OCI-LY1 (cell line): ENCODE measurements around the gene ITPK1.

Experiments used
- H2AFZ ChIP-seq: fragments of 200-600 bp; sonication (generic), shearing (Covaris generic); 2 replicates; pipeline ENCODE4 v1.6.0; 2014; ENCODE audit warnings: antibody characterized with exemption, mild to moderate bottlenecking, low read length
- H3F3A ChIP-seq: fragments of 200-600 bp; sonication (generic), shearing (Covaris generic); 2 replicates; pipeline ENCODE4 v1.6.0; 2014; ENCODE audit warnings: mild to moderate bottlenecking, antibody characterized with exemption, low read length, moderate library complexity; ENCODE audit not compliant: insufficient read depth
- H3K27ac ChIP-seq: fragments of 200-600 bp; sonication (generic); 2 replicates; pipeline ENCODE4 v1.5.1; 2014; ENCODE audit warnings: low read length, mixed run types, mild to moderate bottlenecking, low read depth; ENCODE audit not compliant: poor library complexity, severe bottlenecking
- H3K27me3 ChIP-seq: fragments of 200-600 bp; sonication (generic); 2 replicates; pipeline ENCODE4 v1.6.0; 2014; ENCODE audit warnings: antibody characterized with exemption, mild to moderate bottlenecking, low read length, moderate library complexity; ENCODE audit not compliant: insufficient read depth
- H3K36me3 ChIP-seq: fragments of 200-600 bp; sonication (generic); 2 replicates; pipeline ENCODE4 v1.6.1; 2014; ENCODE audit warnings: mild to moderate bottlenecking, antibody characterized with exemption, low read length, moderate library complexity, mixed read lengths; ENCODE audit not compliant: insufficient read depth
- H3K4me1 ChIP-seq: fragments of 200-600 bp; sonication (generic); 2 replicates; pipeline ENCODE4 v1.5.1; 2014; ENCODE audit warnings: mild to moderate bottlenecking, low read length, moderate library complexity; ENCODE audit not compliant: insufficient read depth, severe bottlenecking
- H3K4me2 ChIP-seq: fragments of 200-600 bp; sonication (generic), shearing (Covaris generic); 2 replicates; pipeline ENCODE4 v1.6.1; 2014; ENCODE audit warnings: low read length
- H3K4me3 ChIP-seq: fragments of 200-600 bp; sonication (generic); 2 replicates; pipeline ENCODE4 v1.5.1; 2014; ENCODE audit warnings: low read length, low read depth, mild to moderate bottlenecking, mixed read lengths; ENCODE audit not compliant: poor library complexity, severe bottlenecking
- H3K79me2 ChIP-seq: fragments of 200-600 bp; shearing (Covaris generic); 2 replicates; pipeline ENCODE4 v1.6.1; 2016; ENCODE audit warnings: mixed run types, low read length, mixed read lengths; ENCODE audit not compliant: insufficient read depth
- H3K9ac ChIP-seq: fragments of 200-600 bp; sonication (generic), shearing (Covaris generic); 2 replicates; pipeline ENCODE4 v1.6.1; 2014; ENCODE audit warnings: mild to moderate bottlenecking, low read length, mixed read lengths
- H3K9me2 ChIP-seq: fragments of 200-600 bp; sonication (generic), shearing (Covaris generic); 2 replicates; pipeline ENCODE4 v1.6.1; 2014; ENCODE audit warnings: low read depth, mild to moderate bottlenecking, low read length, mixed read lengths
- H3K9me3 ChIP-seq: fragments of 200-600 bp; shearing (Covaris generic); 2 replicates; pipeline ENCODE4 v1.6.1; 2014; ENCODE audit warnings: low read length, mixed read lengths
- H4K20me1 ChIP-seq: fragments of 200-600 bp; sonication (generic), shearing (Covaris generic); 2 replicates; pipeline ENCODE4 v1.6.0; 2016; ENCODE audit warnings: mild to moderate bottlenecking, low read length; ENCODE audit not compliant: insufficient read depth
- CTCF ChIP-seq: fragments of 200-600 bp; sonication (generic), shearing (Covaris generic); IDR thresholded peaks from 2 replicates; pipeline ENCODE4 v1.5.1; 2017; ENCODE audit warnings: mild to moderate bottlenecking, antibody characterized with exemption, low read length, moderate library complexity, mixed read lengths
- EZH2 ChIP-seq: fragments of 200-600 bp; sonication (generic), shearing (Covaris generic); IDR thresholded peaks from 2 replicates; pipeline ENCODE4 v1.8.0; 2017; ENCODE audit warnings: borderline replicate concordance, mixed run types, mild to moderate bottlenecking, antibody characterized with exemption, low read length, moderate library complexity, mixed read lengths

ITPK1 gene

GRCh38 chr14:93034671-93034994 is 81.1 kb downstream of the ITPK1 start:
- Histone ChIP-seq H3K79me2 (no peaks in the 10 kb centered on the region), H3K4me2 (no peak overlapping the region), H3K9me2 (no peaks in the 10 kb centered on the region), H4K20me1 (no peaks in the 10 kb centered on the region), H3K9ac (no peak overlapping the region), H3K4me1 (no peaks in the 10 kb centered on the region), H3F3A (no peaks in the 10 kb centered on the region), H3K27ac (no peak overlapping the region), H3K4me3 (no peak overlapping the region), H3K9me3 (no peaks in the 10 kb centered on the region), H2AFZ (no peak overlapping the region), H3K27me3 (0 out of 2 replicates have a peak, but pooled peaks cover 4% of the 10 kb centered on the region), H3K36me3 (no peaks in the 10 kb centered on the region)
- TF ChIP-seq EZH2 = no peak
- no peak for TF ChIP-seq CTCF

GRCh38 chr14:93033983-93034670 is 81.6 kb downstream of the ITPK1 start:
- Histone ChIP-seq H3K79me2 (no peaks in the 10 kb centered on the region), H3K4me3 (no peak overlapping the region), H3K9me2 (no peaks in the 10 kb centered on the region), H3F3A (no peaks in the 10 kb centered on the region), H3K36me3 (no peaks in the 10 kb centered on the region), H3K9me3 (no peaks in the 10 kb centered on the region), H4K20me1 (no peaks in the 10 kb centered on the region), H3K4me1 (no peaks in the 10 kb centered on the region), H3K9ac (no peak overlapping the region), H2AFZ (no peak overlapping the region), H3K27ac (no peak overlapping the region), H3K27me3 (0 out of 2 replicates have a peak, but pooled peaks cover 4% of the 10 kb centered on the region), H3K4me2 (no peak overlapping the region)
- TF ChIP-seq CTCF = peak; percentile 61
- no peak for TF ChIP-seq EZH2

GRCh38 chr14:93033084-93033982 is 82.4 kb downstream of the ITPK1 start:
- H2AFZ ChIP-seq = no peak overlapping the region
- H3K27me3 ChIP-seq = 0 out of 2 replicates have a peak, but pooled peaks cover 4% of the 10 kb centered on the region
- H3K79me2 ChIP-seq = no peaks in the 10 kb centered on the region
- no peak overlapping the region for H3K4me3 ChIP-seq
- H3K4me2 ChIP-seq = no peak overlapping the region
- H3K4me1 ChIP-seq = no peaks in the 10 kb centered on the region
- no peak overlapping the region for H3K27ac ChIP-seq
- no peaks in the 10 kb centered on the region for H3F3A ChIP-seq
- H4K20me1 ChIP-seq = no peaks in the 10 kb centered on the region
- H3K9me3 ChIP-seq = no peaks in the 10 kb centered on the region
- no peaks in the 10 kb centered on the region for H3K9me2 ChIP-seq
- no peaks in the 10 kb centered on the region for H3K36me3 ChIP-seq
- TF ChIP-seq EZH2 (no peak), CTCF (no peak)
- no peak overlapping the region for H3K9ac ChIP-seq
